Parathyroid adenoma (tissue), 2 donors: ENCODE measurements around the gene TNRC18.
A peak's percentile ranks its signal among the peaks of the same experiment; 100 is the strongest.

Experiments used
- H2AFZ ChIP-seq: fragments of 300-600 bp; sonication (generic); one replicate; pipeline ENCODE4 v1.7.0; 2017; ENCODE audit warnings: antibody characterized with exemption, mild to moderate bottlenecking
- H3K27ac ChIP-seq: fragments of 300-600 bp; sonication (generic); one replicate; pipeline ENCODE4 v1.7.0; 2017
- H3K27me3 ChIP-seq: fragments of 300-600 bp; sonication (generic); one replicate; pipeline ENCODE4 v1.7.0; 2017; ENCODE audit warnings: low read length; ENCODE audit not compliant: control insufficient read depth, insufficient read depth
- H3K36me3 ChIP-seq: fragments of 300-600 bp; sonication (generic); one replicate; pipeline ENCODE4 v1.7.0; 2017; ENCODE audit warnings: low read length; ENCODE audit not compliant: control insufficient read depth, insufficient read depth
- H3K4me1 ChIP-seq: fragments of 300-600 bp; sonication (generic); one replicate; pipeline ENCODE4 v1.7.0; 2017; ENCODE audit warnings: control low read depth
- H3K4me2 ChIP-seq: fragments of 300-600 bp; sonication (generic); one replicate; pipeline ENCODE4 v1.7.0; 2017; ENCODE audit warnings: low read length
- H3K4me3 ChIP-seq: fragments of 300-600 bp; sonication (generic); one replicate; pipeline ENCODE4 v1.7.0; 2017; ENCODE audit warnings: low read depth, low read length
- H3K79me2 ChIP-seq: fragments of 300-600 bp; sonication (generic); one replicate; pipeline ENCODE4 v1.7.0; 2017; ENCODE audit warnings: control low read depth
- H3K9ac ChIP-seq: fragments of 300-600 bp; sonication (generic); one replicate; pipeline ENCODE4 v1.7.0; 2017; ENCODE audit warnings: mild to moderate bottlenecking
- H3K9me3 ChIP-seq: fragments of 300-600 bp; sonication (generic); one replicate; pipeline ENCODE4 v1.7.0; 2017; ENCODE audit warnings: low read length; ENCODE audit not compliant: control insufficient read depth
- CTCF ChIP-seq: fragments of 300-600 bp; sonication (generic); IDR thresholded peaks from one replicate; pipeline ENCODE4 v1.7.0; 2017; ENCODE audit warnings: antibody characterized with exemption, mild to moderate bottlenecking
- donor health status: primary hyperparathyroidism.

Gene TNRC18

GRCh38 chr7:5418285-5418582 lies 5.4 kb downstream of the TNRC18 start:
- no peak overlapping the region for H2AFZ ChIP-seq
- H3K9ac ChIP-seq: peak overlapping the region; percentile 5
- H3K36me3 ChIP-seq: no peaks in the 10 kb centered on the region
- no peaks in the 10 kb centered on the region for H3K9me3 ChIP-seq
- H3K79me2 ChIP-seq: peaks cover 76% of the 10 kb centered on the region
- peak overlapping the region; percentile 100 for H3K4me2 ChIP-seq
- peak overlapping the region; percentile 100 for H3K27ac ChIP-seq
- H3K4me1 ChIP-seq: peaks cover 10% of the 10 kb centered on the region
- H3K4me3 ChIP-seq: peak overlapping the region; percentile 86
- no peaks in the 10 kb centered on the region for H3K27me3 ChIP-seq
- TF ChIP-seq CTCF: no peak

GRCh38 chr7:5417106-5418071 lies 6.2 kb downstream of the TNRC18 start:
- peaks cover 10% of the 10 kb centered on the region for H3K4me1 ChIP-seq
- H3K79me2 ChIP-seq: peaks cover 80% of the 10 kb centered on the region
- peak overlapping the region; percentile 100 for H3K4me2 ChIP-seq
- no peak overlapping the region for H3K9ac ChIP-seq
- peak overlapping the region; percentile 100 for H3K27ac ChIP-seq
- no peak overlapping the region for H2AFZ ChIP-seq
- peak overlapping the region; percentile 86 for H3K4me3 ChIP-seq
- no peak for TF ChIP-seq CTCF
- no peaks in the 10 kb centered on the region for H3K27me3 ChIP-seq
- H3K9me3 ChIP-seq: no peaks in the 10 kb centered on the region
- no peaks in the 10 kb centered on the region for H3K36me3 ChIP-seq

GRCh38 chr7:5414916-5415315 lies 8.7 kb downstream of the TNRC18 start:
- Histone ChIP-seq H3K4me1 (peaks cover 10% of the 10 kb centered on the region), H3K27me3 (no peaks in the 10 kb centered on the region), H3K79me2 (peaks cover 70% of the 10 kb centered on the region), H2AFZ (no peak overlapping the region), H3K27ac (no peak overlapping the region), H3K4me3 (no peak overlapping the region), H3K4me2 (no peak overlapping the region), H3K36me3 (no peaks in the 10 kb centered on the region), H3K9me3 (no peaks in the 10 kb centered on the region), H3K9ac (no peak overlapping the region)
- TF ChIP-seq CTCF: no peak

GRCh38 chr7:5413449-5413786 lies 10.2 kb downstream of the TNRC18 start:
- TF ChIP-seq CTCF: no peak
- Histone ChIP-seq H3K36me3 (no peaks in the 10 kb centered on the region), H3K27ac (no peak overlapping the region), H3K27me3 (no peaks in the 10 kb centered on the region), H3K79me2 (peaks cover 62% of the 10 kb centered on the region), H3K4me2 (no peak overlapping the region), H3K4me1 (peaks cover 8% of the 10 kb centered on the region), H2AFZ (no peak overlapping the region), H3K4me3 (no peak overlapping the region), H3K9me3 (no peaks in the 10 kb centered on the region), H3K9ac (no peak overlapping the region)

- H3K27me3 ChIP-seq: no peaks in the 10 kb centered on the region
- no peak overlapping the region for H3K4me3 ChIP-seq
- no peak overlapping the region for H2AFZ ChIP-seq
- peak overlapping the region; percentile 22 for H3K4me2 ChIP-seq
- no peaks in the 10 kb centered on the region for H3K4me1 ChIP-seq
- no peak overlapping the region for H3K9ac ChIP-seq
- peaks cover 73% of the 10 kb centered on the region for H3K79me2 ChIP-seq
- no peaks in the 10 kb centered on the region for H3K9me3 ChIP-seq
- no peaks in the 10 kb centered on the region for H3K36me3 ChIP-seq
- H3K27ac ChIP-seq: no peak overlapping the region
- TF ChIP-seq CTCF: no peak
These were observed 14.9 kb downstream of the TNRC18 start for GRCh38 chr7:5408777-5409176.
